B cell (primary cell): ENCODE data around the gene CCDC141.

ENCODE experiments used
- CTCF ChIP-seq: fragments of 200-600 bp; IDR thresholded peaks from one replicate; pipeline ENCODE4 v1.8.0; 2022; ENCODE audit warnings: antibody characterized with exemption, mild to moderate bottlenecking
- EZH2 ChIP-seq: IDR thresholded peaks from 2 replicates; pipeline ENCODE4 v1.6.1; 2012; ENCODE audit warnings: borderline replicate concordance, low read depth, mild to moderate bottlenecking, moderate library complexity, low read length; ENCODE audit not compliant: insufficient read depth, poor library complexity, severe bottlenecking

DNA sequence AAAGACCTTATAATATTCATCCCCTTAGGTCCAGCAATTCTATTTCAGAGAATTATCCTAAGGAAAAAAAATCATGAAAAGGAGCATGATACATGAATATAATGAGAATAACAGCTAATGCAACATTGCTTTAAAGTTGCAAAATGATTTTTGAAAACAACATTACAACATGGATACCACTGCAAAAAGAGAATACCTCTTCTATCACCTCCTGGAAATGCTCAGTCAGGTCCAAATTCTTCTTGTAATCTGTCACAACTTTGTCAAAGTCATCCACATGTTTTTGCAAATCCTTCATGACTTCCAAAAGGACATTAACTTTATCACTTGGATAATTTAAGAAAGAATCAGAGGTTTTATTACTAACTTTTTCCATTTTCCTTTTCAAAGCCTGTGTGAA lies 194.8 kb downstream of the CCDC141 start:
- no peak for TF ChIP-seq CTCF
- TF ChIP-seq EZH2 = no peak
